HEK293 (cell line): ENCODE measurements around the gene KPNA2.

Experiments used
- CTCF ChIA-PET: fragments of 350-600 bp; formaldehyde crosslinking; extraction: SDS; loops from one replicate; lab custom pipeline; 2021; ENCODE audit warnings: antibody characterized with exemption; lab: Yijun Ruan, JAX
- POLR2A ChIA-PET: fragments of 300-600 bp; formaldehyde crosslinking; extraction: SDS; loops from one replicate; lab custom pipeline; 2020; ENCODE audit warnings: antibody characterized with exemption, inconsistent platforms; lab: Yijun Ruan, JAX
- H3K27ac ChIP-seq: fragments of 200-500 bp; sonication (Bioruptor generic); 2 replicates; pipeline ENCODE4 v1.5.1; 2014; ENCODE audit warnings: low read depth, low read length, control low read depth, inconsistent platforms; ENCODE audit errors: extremely low read depth
- H3K36me3 ChIP-seq, 2 experiments: fragments of 200-500 bp in 1 of 2; sonication (Bioruptor generic) in 1 of 2; 1 replicate in 1 of 2; 2 replicates in 1 of 2; pipeline ENCODE4 v1.5.1; 2014 to 2017; ENCODE audit warnings: inconsistent platforms in 2 of 2, low read length in 2 of 2; ENCODE audit not compliant: control insufficient read depth in 2 of 2, insufficient read depth in 1 of 2
- H3K4me1 ChIP-seq: fragments of 200-500 bp; sonication (Bioruptor generic); 2 replicates; pipeline ENCODE4 v1.5.1; 2014; ENCODE audit warnings: mild to moderate bottlenecking, low read length, inconsistent platforms; ENCODE audit not compliant: control insufficient read depth, insufficient read depth
- H3K4me3 ChIP-seq: 2 replicates; pipeline ENCODE4 v1.5.1; 2011; ENCODE audit warnings: low read depth, mild to moderate bottlenecking, control low read depth, low read length, moderate library complexity
- H3K9me3 ChIP-seq: fragments of 200-500 bp; sonication (Bioruptor generic); 2 replicates; pipeline ENCODE4 v1.5.1; 2014; ENCODE audit warnings: low read depth, low read length, inconsistent platforms; ENCODE audit not compliant: control insufficient read depth, insufficient read depth
- FEZF1 ChIP-seq: fragments of 450-650 bp; formaldehyde crosslinking; IDR thresholded peaks from 2 replicates; pipeline ENCODE4 v1.5.1; 2016; ENCODE audit warnings: missing biosample characterization, missing genetic modification characterization
- HOXA7 ChIP-seq: sonication (generic); formaldehyde crosslinking; IDR thresholded peaks from 2 replicates; pipeline ENCODE4 v1.8.1; 2022; ENCODE audit warnings: missing genetic modification reagents, borderline replicate concordance
- SP2 ChIP-seq: fragments of 450-650 bp; formaldehyde crosslinking; IDR thresholded peaks from 2 replicates; pipeline ENCODE4 v1.5.1; 2016; ENCODE audit warnings: missing biosample characterization, missing genetic modification characterization
- ZBTB1 ChIP-seq: fragments of 450-650 bp; formaldehyde crosslinking; IDR thresholded peaks from 2 replicates; pipeline ENCODE4 v1.5.1; 2016; ENCODE audit warnings: missing biosample characterization, missing genetic modification characterization
- ZBTB20 ChIP-seq: fragments of 450-650 bp; formaldehyde crosslinking; IDR thresholded peaks from 2 replicates; pipeline ENCODE4 v1.5.1; 2016; ENCODE audit warnings: missing biosample characterization, missing genetic modification characterization
- ZFP3 ChIP-seq: fragments of 450-650 bp; formaldehyde crosslinking; IDR thresholded peaks from 2 replicates; pipeline ENCODE4 v1.5.1; 2016; ENCODE audit warnings: low read depth, missing biosample characterization, missing genetic modification characterization
- ZFP37 ChIP-seq: fragments of 450-650 bp; formaldehyde crosslinking; IDR thresholded peaks from 2 replicates; pipeline ENCODE4 v1.5.1; 2016; ENCODE audit warnings: missing biosample characterization, missing genetic modification characterization
- ZNF138 ChIP-seq: fragments of 450-650 bp; formaldehyde crosslinking; IDR thresholded peaks from 2 replicates; pipeline ENCODE4 v1.5.1; 2016; ENCODE audit warnings: missing biosample characterization, missing genetic modification characterization, borderline replicate concordance
- ZNF585B ChIP-seq: fragments of 450-650 bp; formaldehyde crosslinking; IDR thresholded peaks from 2 replicates; pipeline ENCODE4 v1.5.1; 2016; ENCODE audit warnings: missing biosample characterization, missing genetic modification characterization
- ZNF670 ChIP-seq: fragments of 450-650 bp; formaldehyde crosslinking; IDR thresholded peaks from 2 replicates; pipeline ENCODE4 v1.5.1; 2016; ENCODE audit warnings: missing biosample characterization, missing genetic modification characterization, low read depth
- ZNF791 ChIP-seq: fragments of 450-650 bp; formaldehyde crosslinking; IDR thresholded peaks from 2 replicates; pipeline ENCODE4 v1.5.1; 2016; ENCODE audit warnings: missing biosample characterization, missing genetic modification characterization
- TF ChIP-seq, protein P1 (sequence below): fragments of 450-650 bp; formaldehyde crosslinking; IDR thresholded peaks from 2 replicates; pipeline ENCODE4 v1.5.1; 2016; ENCODE audit warnings: missing biosample characterization, missing genetic modification characterization
- TF ChIP-seq, protein P2 (sequence below): fragments of 450-650 bp; formaldehyde crosslinking; IDR thresholded peaks from 2 replicates; pipeline ENCODE4 v1.5.1; 2016; ENCODE audit warnings: missing biosample characterization, missing genetic modification characterization
- TF ChIP-seq, protein P3 (sequence below): fragments of 450-650 bp; formaldehyde crosslinking; IDR thresholded peaks from 2 replicates; pipeline ENCODE4 v1.5.1; 2016; ENCODE audit warnings: missing biosample characterization, missing genetic modification characterization
- TF ChIP-seq, protein P4 (sequence below): fragments of 450-650 bp; formaldehyde crosslinking; IDR thresholded peaks from 2 replicates; pipeline ENCODE4 v1.5.1; 2016; ENCODE audit warnings: missing biosample characterization, missing genetic modification characterization

Gene KPNA2

DNA sequence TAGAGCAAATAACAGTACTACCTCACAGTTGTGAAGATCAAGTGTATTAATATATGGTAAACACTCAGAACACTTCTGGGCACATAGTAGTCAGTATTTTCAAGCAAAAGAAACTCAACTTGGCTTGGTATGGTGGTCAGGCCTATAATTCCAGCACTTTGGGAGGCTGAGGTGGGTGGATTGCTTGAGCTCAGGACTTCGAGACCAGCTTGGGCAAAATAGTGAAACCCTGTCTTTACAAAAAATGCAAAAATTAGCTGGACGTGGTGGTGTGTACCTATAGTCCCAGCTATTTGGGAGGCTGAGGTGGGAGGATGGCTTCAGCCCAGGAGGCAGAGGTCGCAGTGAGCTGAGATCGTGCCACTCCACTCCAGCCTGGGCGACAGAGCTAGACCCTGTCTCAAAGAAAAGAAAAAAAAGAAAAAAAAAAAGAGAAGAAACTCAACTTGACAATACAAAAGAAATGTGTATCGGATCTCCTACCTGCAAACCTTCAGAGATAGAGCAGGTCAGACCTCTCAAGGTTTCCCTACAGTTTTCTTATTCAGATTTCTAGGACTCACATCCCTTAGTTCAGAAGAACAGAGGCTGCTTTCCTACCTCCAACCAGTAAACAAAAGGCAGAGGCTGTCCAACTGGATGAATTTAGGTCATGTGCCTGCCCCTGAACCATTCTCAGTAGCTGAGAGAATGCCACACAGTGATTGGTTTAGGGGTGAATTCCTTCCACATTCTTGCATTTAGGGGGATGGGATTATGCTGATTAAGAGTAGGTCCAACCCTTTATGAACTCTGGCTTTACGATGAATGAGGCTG lies 1.7 kb upstream of the KPNA2 start:
- H3K4me1 ChIP-seq = peaks cover 11% of the 10 kb centered on the region; the same call in 1 of the 2 replicates
- TF ChIP-seq ZNF670 (tag by site-specific recombination) (no peak), SP2 (tag by site-specific recombination) (peak; percentile 72), ZFP37 (no peak), HOXA7 (no peak), ZFP3 (tag by site-specific recombination) (no peak), FEZF1 (tag by site-specific recombination) (peak; percentile 19; the same call in 1 of the 2 replicates), ZBTB1 (tag by site-specific recombination) (no peak), ZNF138 (tag by site-specific recombination) (no peak), ZNF791 (tag by site-specific recombination) (no peak), ZNF585B (tag by site-specific recombination) (no peak), ZBTB20 (tag by site-specific recombination) (peak; percentile 59; the same call in 1 of the 2 replicates)
- TF ChIP-seq, protein P1, sequence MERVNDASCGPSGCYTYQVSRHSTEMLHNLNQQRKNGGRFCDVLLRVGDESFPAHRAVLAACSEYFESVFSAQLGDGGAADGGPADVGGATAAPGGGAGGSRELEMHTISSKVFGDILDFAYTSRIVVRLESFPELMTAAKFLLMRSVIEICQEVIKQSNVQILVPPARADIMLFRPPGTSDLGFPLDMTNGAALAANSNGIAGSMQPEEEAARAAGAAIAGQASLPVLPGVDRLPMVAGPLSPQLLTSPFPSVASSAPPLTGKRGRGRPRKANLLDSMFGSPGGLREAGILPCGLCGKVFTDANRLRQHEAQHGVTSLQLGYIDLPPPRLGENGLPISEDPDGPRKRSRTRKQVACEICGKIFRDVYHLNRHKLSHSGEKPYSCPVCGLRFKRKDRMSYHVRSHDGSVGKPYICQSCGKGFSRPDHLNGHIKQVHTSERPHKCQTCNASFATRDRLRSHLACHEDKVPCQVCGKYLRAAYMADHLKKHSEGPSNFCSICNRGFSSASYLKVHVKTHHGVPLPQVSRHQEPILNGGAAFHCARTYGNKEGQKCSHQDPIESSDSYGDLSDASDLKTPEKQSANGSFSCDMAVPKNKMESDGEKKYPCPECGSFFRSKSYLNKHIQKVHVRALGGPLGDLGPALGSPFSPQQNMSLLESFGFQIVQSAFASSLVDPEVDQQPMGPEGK (tag by site-specific recombination) = no peak
- TF ChIP-seq, protein P2, sequence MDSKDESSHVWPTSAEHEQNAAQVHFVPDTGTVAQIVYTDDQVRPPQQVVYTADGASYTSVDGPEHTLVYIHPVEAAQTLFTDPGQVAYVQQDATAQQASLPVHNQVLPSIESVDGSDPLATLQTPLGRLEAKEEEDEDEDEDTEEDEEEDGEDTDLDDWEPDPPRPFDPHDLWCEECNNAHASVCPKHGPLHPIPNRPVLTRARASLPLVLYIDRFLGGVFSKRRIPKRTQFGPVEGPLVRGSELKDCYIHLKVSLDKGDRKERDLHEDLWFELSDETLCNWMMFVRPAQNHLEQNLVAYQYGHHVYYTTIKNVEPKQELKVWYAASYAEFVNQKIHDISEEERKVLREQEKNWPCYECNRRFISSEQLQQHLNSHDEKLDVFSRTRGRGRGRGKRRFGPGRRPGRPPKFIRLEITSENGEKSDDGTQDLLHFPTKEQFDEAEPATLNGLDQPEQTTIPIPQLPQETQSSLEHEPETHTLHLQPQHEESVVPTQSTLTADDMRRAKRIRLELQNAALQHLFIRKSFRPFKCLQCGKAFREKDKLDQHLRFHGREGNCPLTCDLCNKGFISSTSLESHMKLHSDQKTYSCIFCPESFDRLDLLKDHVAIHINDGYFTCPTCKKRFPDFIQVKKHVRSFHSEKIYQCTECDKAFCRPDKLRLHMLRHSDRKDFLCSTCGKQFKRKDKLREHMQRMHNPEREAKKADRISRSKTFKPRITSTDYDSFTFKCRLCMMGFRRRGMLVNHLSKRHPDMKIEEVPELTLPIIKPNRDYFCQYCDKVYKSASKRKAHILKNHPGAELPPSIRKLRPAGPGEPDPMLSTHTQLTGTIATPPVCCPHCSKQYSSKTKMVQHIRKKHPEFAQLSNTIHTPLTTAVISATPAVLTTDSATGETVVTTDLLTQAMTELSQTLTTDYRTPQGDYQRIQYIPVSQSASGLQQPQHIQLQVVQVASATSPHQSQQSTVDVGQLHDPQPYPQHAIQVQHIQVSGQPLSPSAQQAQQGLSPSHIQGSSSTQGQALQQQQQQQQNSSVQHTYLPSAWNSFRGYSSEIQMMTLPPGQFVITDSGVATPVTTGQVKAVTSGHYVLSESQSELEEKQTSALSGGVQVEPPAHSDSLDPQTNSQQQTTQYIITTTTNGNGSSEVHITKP (tag by site-specific recombination) = peak; percentile 43; the same call in 1 of the 2 replicates
- TF ChIP-seq, protein P3, sequence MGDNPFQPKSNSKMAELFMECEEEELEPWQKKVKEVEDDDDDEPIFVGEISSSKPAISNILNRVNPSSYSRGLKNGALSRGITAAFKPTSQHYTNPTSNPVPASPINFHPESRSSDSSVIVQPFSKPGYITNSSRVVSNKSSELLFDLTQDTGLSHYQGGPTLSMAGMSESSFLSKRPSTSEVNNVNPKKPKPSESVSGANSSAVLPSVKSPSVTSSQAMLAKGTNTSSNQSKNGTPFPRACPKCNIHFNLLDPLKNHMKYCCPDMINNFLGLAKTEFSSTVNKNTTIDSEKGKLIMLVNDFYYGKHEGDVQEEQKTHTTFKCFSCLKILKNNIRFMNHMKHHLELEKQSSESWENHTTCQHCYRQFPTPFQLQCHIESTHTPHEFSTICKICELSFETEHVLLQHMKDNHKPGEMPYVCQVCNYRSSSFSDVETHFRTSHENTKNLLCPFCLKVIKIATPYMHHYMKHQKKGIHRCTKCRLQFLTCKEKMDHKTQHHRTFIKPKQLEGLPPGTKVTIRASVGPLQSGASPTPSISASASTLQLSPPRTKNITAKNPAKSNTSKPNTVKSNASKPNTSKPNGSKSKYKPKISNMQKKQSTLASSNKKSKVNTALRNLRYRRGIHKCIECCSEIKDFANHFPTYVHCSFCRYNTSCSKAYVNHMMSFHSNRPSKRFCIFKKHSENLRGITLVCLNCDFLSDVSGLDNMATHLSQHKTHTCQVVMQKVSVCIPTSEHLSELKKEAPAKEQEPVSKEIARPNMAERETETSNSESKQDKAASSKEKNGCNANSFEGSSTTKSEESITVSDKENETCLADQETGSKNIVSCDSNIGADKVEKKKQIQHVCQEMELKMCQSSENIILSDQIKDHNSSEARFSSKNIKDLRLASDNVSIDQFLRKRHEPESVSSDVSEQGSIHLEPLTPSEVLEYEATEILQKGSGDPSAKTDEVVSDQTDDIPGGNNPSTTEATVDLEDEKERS (tag by site-specific recombination) = 0 out of 2 replicates have a peak, but pooled peaks have one; percentile 14
- TF ChIP-seq, protein P4, sequence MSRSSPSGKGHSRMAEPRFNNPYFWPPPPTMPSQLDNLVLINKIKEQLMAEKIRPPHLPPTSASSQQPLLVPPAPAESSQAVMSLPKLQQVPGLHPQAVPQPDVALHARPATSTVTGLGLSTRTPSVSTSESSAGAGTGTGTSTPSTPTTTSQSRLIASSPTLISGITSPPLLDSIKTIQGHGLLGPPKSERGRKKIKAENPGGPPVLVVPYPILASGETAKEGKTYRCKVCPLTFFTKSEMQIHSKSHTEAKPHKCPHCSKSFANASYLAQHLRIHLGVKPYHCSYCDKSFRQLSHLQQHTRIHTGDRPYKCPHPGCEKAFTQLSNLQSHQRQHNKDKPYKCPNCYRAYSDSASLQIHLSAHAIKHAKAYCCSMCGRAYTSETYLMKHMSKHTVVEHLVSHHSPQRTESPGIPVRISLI = peak; percentile 39; the same call in 1 of the 2 replicates
- TF ChIP-seq, all 188 proteins: peak for 6
- no peak overlapping the region for H3K27ac ChIP-seq
- peaks cover 20 to 28% of the 10 kb centered on the region in 2 experiments for H3K36me3 ChIP-seq
- H3K4me3 ChIP-seq = no peak overlapping the region
- ChIA-PET POLR2A (interaction anchor here (0.6 to 1.6 kb wide), 2 partner anchors 14 to 36 kb away, joined by 3 to 8 read pairs; no protein-coding TSS in a partner anchor), CTCF (no interaction called here)
- H3K9me3 ChIP-seq = no peaks in the 10 kb centered on the region
